ENCODE measurements around the gene ZMAT5.

ZMAT5 gene

DNA sequence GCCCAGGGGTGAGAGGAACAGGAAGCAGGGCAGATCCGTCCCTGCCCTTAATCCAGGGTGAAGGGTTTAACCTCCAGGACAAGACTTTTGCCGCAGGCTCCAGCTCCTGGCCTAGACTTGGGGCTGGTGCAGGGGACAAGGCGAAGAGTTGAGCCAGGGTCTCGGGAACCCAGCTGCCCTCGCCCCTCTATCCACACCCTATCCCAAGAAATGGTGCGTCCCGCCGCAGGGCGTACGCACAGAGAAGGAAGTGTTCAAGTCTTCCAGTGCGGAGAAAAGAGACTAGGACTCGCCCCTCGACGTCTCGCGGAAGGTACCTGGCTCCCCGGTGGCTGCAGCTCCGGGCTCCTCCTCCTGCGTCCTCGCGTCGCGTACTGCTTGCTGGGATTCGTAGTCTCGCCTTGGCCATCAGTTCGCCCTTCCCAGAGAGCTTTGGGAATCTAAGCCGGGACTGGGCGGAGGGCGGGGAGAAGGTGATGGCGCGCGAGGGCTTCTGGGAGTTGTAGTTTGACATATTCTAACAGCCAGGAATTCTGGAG lies at the start of gene ZMAT5:
Gene ZMAT5, minus strand, starts transcription at position 376 of the 539 bp plus-strand sequence. CDS start 18,463 bp downstream, outside the sequence.
- peak; percentile 82 to 84 for DNase-seq (ENCODE audit: low read depth in 2 of 2, low spot score in 1 of 2)

DNA sequence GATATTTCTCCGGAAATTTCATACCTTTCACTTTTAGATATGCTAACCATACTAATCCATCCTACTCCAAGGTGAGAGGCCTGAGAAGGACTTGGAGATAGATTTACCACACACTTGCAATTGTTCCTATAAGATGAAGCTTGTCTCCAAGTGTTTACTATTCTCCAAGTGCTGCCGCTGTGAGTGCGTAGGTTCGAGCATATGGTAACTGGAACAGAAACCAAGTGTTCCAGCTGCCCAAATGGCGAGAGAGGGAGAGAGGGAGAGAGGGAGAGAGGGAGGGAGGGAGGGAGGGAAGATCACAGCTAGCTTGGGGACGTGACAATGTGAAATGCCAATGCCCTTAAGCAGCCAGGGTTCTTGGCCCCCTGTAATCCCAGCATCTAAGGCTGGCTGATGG lies 49.7 kb upstream of the ZMAT5 start:
- DNase-seq (ENCODE audit: low read depth in 2 of 2, low spot score in 1 of 2) = no peak

- no peak for DNase-seq (ENCODE audit: low read depth in 2 of 2, low spot score in 1 of 2)
Measured at GRCh38 chr22:29816128-29816527, 49.3 kb upstream of the ZMAT5 start.

DNA sequence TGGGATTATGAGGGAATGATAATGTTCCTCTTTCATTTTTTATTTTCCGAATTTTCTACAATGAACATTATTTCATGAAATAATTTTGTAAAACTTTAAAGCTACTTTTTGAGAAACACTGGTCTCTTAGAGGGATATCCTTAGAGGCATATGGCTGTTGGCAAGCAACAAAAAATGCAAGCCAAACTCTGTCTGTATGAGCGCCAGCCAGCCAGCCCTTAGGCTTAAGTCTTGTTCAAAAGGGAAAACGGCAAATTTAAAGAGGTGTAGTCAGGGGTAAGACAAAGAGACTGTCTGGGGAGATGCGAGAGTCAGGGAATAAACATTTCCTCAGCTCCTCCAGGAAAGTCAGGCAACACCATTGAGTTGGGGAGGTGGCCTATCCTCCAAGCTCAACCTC lies 48.8 kb upstream of the ZMAT5 start:
- no peak for DNase-seq (ENCODE audit: low read depth in 2 of 2, low spot score in 1 of 2)

DNA sequence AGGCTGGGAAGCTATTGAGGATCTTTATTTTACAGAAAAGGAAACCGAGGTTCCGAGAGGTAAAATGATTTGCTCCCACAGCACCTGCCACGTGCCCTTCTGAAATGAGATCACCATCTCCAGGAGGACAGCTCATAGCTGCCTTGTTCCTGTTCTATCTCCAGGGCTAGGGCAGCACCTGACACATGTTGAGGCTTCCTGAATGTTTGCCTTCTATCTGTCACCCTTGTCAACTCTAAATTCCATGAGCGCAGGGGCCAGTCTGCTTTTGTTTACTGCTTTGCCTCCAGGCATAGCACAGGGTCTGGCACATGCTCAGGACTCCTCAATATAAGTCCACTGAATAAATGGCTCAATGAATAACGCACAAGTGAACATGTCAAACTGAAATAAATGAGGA lies 47.2 kb upstream of the ZMAT5 start:
- DNase-seq (ENCODE audit: low read depth in 2 of 2, low spot score in 1 of 2) = no peak

- DNase-seq (ENCODE audit: low read depth in 2 of 2, low spot score in 1 of 2) = no peak
Measured at GRCh38 chr22:29813563-29813962, 46.8 kb upstream of the ZMAT5 start.

DNA sequence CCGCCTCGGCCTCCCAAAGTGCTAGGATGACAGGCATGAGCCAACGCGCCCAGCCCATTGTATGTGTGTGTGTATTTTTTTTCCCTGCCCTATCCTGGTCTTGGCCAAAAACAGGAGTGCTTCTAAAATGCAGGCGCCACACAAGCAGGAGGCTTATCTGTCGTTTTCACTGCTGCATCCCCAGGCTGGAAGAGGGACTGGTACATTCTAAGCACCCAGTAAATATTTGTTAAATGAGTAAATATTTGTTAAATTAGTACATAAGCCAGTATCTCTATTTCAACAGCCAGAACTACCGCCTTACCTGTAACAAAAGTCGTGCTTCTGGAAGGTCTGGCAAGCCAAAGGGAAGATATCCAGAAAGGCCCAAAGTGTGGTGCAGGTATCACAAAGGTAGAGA lies 46.3 kb upstream of the ZMAT5 start:
- DNase-seq (ENCODE audit: low read depth in 2 of 2, low spot score in 1 of 2) = no peak

DNA sequence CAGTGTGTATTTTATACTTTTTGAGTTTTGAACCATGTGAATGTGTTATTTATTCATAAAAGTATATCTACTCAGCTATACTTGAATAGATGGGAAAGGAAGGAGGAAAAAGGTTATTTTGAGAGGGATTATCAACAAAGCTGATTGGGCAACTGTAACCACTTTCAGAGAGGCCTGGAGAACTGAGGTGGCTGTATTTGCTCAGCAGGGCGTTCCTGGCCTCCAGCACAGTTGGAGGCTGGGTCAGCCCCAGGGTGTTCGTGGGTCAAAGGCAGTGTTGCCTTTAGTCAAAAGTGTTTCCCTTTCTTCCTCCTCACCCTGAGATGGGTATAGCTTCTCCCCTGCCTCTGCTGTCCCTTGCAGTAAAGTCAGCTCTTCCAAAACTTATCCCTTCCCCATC lies 44.6 kb upstream of the ZMAT5 start:
- DNase-seq (ENCODE audit: low read depth in 2 of 2, low spot score in 1 of 2) = no peak

GRCh38 chr22:29810216-29810615 lies 43.4 kb upstream of the ZMAT5 start:
- DNase-seq (ENCODE audit: low read depth in 2 of 2, low spot score in 1 of 2) = no peak

GRCh38 chr22:29806196-29806595 lies 39.4 kb upstream of the ZMAT5 start:
- no peak for DNase-seq (ENCODE audit: low read depth in 2 of 2, low spot score in 1 of 2)

DNA sequence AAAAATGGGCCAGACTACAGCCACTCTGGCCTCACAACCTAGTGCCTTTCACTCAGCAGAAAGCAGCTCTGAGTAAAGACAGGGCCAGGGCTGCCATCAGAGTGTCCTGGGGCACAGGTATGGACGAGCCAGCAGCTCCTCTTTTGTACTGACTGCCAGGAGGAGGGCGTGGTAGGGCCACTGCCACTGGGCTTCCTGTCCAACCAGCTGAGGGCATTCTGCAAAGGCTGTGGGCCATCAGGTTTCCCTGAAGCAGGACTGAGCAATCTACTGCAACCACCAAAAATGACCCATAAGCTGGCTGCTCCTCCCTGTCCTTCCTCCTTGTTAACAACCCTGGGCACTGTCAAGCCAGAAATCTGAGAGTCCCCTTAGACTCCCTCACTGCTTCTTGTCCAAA lies 38.2 kb upstream of the ZMAT5 start:
- no peak for DNase-seq (ENCODE audit: low read depth in 2 of 2, low spot score in 1 of 2)

DNA sequence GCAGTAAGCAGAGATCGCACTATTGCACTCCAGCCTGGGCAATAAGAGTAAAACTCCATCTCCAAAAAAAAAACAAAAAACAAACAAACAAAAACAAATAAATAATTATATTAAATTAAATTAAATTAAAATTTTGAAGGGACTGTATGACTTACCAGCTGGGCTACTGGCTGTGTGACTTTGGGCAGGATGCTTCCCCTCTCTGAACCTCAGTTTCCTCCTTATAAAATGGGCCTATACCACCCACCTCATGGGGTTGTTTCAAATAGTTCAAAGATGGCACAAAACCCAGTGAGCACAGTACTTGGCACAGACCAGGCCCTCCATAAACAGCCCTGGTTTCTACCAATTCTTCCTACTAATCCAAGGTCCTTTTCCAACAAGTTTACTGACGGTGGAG lies 36.4 kb upstream of the ZMAT5 start:
- DNase-seq (ENCODE audit: low read depth in 2 of 2, low spot score in 1 of 2) = no peak

DNA sequence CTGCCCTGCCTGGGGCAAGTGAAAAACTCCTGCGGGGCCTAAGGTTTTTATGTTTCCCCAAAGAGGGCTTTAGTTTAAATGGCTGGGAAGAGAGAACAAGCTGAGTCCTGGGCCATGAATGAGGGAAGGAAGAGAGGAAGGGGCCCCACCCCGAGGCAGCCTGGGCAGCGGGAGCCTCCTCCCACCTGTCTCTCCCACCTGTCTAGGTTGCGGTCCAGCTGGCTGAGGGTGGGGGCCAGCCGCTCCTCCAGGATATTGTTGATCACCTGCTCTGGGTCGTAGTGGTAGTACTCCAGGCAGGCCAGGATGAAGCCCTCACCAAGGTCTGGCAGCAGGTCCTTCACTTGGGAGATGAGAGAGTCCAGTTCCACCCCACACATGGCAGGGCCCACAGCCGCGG lies 35.0 kb upstream of the ZMAT5 start:
- no peak for DNase-seq (ENCODE audit: low read depth in 2 of 2, low spot score in 1 of 2)

DNA sequence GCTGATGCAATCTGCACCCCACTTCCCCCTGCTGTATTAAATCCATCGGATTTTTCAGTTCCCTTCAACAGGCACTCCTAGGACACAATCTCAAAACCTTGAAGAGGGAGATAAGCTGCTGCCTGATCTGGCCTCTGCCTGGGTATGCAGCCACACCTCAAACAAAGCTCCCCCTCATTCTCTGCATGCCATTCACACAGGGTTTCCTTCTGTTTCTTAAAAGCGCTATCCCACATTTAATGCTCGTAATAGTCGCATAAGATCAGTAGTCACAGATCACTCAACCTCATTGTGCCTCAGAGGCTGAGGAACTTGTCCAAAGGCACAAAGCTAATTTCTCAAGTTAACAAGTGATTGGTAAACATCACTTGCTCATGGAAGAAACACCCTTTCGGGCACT lies 34.3 kb upstream of the ZMAT5 start:
- no peak for DNase-seq (ENCODE audit: low read depth in 2 of 2, low spot score in 1 of 2)

DNA sequence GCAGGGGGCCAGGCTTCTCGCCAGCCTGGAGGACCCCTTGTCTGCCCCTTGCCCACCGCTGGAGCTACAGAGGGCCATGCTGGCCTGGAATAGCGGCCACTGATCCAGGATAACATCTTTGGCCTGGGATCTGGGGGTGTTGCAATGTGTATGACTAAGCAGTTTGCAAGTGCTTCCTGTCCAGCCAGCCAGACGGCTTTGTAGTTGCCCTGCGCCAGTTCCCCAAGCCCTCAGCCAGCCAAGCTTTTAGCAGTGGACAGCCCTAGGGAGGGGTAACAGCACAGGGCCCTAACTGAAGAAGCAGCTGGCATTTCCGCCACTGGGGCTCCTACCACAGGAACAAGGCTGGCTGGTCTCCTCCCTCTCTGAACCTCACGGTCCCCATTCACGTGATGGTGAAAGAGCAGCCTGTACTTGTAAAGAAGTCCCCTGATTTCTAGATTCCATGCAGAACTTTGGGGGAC lies 32.4 kb upstream of the ZMAT5 start:
- DNase-seq (ENCODE audit: low read depth in 2 of 2, low spot score in 1 of 2) = no peak

- DNase-seq (ENCODE audit: low read depth in 2 of 2, low spot score in 1 of 2) = no peak
Measured at GRCh38 chr22:29798801-29799200, 32.0 kb upstream of the ZMAT5 start.

- no peak for DNase-seq (ENCODE audit: low read depth in 2 of 2, low spot score in 1 of 2)
Measured at GRCh38 chr22:29798318-29798717, 31.5 kb upstream of the ZMAT5 start.

GRCh38 chr22:29797351-29797750 lies 30.5 kb upstream of the ZMAT5 start:
- DNase-seq (ENCODE audit: low read depth in 2 of 2, low spot score in 1 of 2) = no peak

DNA sequence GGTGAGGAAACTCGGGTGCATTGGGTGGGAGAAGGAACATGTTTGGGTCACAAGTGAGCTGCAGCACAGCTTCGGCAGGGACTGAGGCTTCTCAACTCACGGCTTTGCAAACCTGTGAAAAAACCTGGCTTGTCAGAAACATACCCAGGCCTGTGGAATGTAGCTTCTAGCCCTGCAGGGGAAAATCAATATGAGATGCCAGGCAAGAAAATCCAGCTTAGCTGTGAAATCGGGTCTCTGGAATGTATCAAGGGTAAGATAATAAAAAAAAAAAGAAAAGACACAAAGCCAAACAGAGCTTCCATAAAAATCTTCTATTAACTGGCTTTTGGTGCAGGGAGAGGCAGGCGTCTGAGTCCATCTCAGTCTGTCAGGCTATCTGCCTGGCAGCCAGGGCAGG lies 28.9 kb upstream of the ZMAT5 start:
- DNase-seq (ENCODE audit: low read depth in 2 of 2, low spot score in 1 of 2) = no peak

DNA sequence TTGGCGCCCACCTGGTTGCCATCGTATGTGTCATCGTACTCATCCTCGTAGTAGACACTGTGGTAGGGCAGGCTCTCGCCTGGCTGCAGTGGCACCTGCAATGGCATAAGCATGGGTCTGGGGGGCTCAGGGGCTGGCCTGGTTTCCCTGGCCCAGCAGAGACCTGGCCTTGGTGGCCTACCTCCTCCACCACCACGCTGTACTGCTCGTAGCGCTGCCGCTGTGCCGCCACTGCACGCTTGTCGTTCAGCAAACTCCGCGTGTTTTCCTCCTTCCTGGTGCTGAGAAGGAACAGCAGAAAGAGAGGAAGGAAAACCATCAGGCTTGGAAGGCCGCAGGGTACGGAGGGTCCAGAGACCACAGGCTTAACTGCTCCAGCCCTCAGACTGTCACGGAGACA lies 26.6 kb upstream of the ZMAT5 start:
- no peak for DNase-seq (ENCODE audit: low read depth in 2 of 2, low spot score in 1 of 2)

DNA sequence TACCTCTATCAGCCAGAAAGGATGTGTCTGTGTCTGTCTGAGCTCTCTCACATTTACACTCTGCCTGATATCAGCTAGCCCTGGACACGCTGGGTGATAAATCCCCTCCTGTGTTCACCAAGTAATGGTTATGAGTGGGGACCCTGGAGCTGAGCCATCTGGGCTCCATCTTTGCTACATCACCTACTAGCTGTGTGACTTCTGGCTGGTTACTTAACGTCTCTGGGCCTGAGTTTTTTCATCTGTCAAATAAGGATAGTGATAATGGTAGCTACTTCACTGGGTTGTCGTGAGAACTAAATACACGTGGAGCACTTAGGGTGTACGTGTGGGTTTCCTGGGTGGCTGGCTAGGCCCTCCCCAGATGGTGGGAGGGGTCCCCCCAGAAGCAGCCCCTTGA lies 23.3 kb upstream of the ZMAT5 start:
- no peak for DNase-seq (ENCODE audit: low read depth in 2 of 2, low spot score in 1 of 2)

DNA sequence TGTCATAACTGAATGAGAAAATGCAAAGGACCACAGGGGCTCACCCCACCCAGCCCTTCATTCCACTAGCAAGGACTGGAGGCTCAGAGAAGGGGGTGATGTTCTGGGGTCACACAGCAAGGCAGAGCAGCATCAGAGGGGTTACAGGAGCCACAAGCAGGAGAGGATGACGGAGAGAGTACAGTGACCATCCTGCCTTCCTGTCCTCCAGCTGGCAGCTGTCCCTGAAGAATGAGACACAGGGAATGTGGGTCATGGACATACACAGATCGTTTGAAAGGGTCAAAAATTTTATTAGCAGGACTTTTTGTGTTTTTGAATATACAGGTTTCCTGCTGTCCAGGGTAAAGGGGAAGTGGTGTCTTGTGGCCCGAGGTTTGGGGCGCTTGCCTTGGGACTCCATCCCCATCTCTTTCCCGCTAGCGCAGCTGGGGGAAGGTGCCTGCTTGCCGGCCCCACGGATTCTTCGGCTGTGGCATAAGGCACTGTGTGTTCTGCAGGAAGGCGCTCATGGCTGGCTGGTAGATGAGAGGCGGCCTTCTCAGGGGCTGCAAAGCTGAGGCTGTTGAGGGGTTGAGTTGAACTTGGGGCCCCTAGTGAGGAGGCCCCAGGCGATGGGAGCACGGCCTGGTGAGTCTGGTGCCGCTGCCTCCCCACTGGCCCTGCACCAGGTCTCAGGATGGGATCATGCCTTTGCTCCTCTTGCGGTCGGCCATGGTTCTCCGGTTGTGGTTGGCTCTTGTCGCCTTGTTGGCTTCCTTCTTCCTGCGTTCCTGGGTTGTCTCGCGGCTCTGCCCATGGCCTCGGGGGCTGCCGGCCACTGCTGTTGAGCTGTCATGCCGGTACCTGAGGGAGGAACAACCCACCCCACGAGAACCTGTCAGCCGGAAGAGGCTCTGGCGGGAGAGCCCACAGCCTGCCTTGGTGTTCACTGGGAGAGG lies 21.8 kb upstream of the ZMAT5 start:
- no peak for DNase-seq (ENCODE audit: low read depth in 2 of 2, low spot score in 1 of 2)

Data from stimulated activated CD8-positive, alpha-beta memory T cell treated with anti-CD3 and anti-CD28 coated beads, Interleukin-4, amount 100 ng/mL, for 4 hours (primary cell).